ENCODE measurements around the gene NEU4. TPM values are rescaled to one million over a fixed set of nuclear protein-coding genes. Genes with fewer than 3 reads are reported as not detected.

NEU4 gene
- total RNA-seq, 1 experiment from 2014 or later = 0.70 TPM

DNA sequence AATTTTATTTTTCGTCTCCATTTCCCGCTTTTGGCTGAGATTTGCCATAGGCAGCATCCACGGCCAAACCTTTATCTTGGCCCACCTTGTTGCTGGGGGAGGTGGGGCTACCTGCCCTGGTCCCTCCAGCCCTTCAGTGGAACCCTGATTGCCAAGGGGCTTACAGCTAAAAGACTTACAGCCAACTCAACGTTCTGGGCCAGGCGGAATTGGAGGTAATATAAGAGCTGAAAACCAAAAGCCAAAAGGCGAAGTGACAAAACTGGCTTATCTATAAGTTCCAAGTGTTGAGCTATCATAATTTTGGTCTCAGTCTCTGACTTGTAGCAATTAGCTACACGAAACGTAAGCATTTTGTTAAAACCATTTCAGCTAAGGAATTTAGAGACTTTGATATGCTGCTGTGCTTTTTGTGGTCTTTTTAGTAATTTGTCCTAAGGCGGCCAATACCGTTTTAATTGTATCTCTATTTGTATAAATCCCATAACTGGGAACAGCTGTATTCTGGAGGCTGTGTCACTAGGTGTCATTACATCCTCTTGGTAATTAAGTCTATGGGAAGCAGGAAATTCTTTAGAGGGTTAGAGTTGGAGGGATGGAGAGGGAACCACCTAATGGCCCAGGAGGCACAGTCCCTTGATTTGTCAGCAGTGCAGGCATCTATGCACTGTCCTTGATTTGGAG lies 25.7 kb downstream of the NEU4 start:
- no peak overlapping the region for H3K4ac ChIP-seq (ENCODE audit: low read depth, low read length)
- no peak for TF ChIP-seq CTCF (conservative IDR thresholded peaks at IDR 0.05)
- H3K4me2 ChIP-seq (ENCODE audit: insufficient read depth, insufficient read length, low read length) = no peak overlapping the region
- no peak for DNase-seq
- no peak overlapping the region for H2AK5ac ChIP-seq (ENCODE audit: insufficient read length, low read length)
- H2BK15ac ChIP-seq (ENCODE audit: low read depth, low read length) = no peak overlapping the region
- H3K9me3 Mint-ChIP-seq = peaks cover 0 to 8% of the 10 kb centered on the region in 2 experiments; a peak in 4 of 5 replicates
- WGBS (ENCODE audit: extremely low coverage, insufficient read length, low lambda C conversion rate) = no CpG with 5 or more reads among the region's 10 CpGs
- H2BK5ac ChIP-seq (ENCODE audit: insufficient read length, low read length) = no peak overlapping the region
- no peaks in the 10 kb centered on the region for H3K4me1 ChIP-seq (ENCODE audit: insufficient read depth, low read length)
- H3K79me1 ChIP-seq (ENCODE audit: insufficient read depth, low read depth, low read length, poor library complexity, severe bottlenecking) = no peaks in the 10 kb centered on the region
- H3K9ac ChIP-seq (ENCODE audit: extremely low read depth, insufficient read length, low read length) = no peak overlapping the region
- no peak overlapping the region for H3K4me3 Mint-ChIP-seq
- no peak overlapping the region for H3K27ac Mint-ChIP-seq
- no peaks in the 10 kb centered on the region for H4K20me1 ChIP-seq (ENCODE audit: control insufficient read depth, insufficient read depth, insufficient read length)
- H3K23ac ChIP-seq (ENCODE audit: insufficient read length, low read depth, low read length) = no peak overlapping the region
- H3K27me3 Mint-ChIP-seq (ENCODE audit: low read depth) = peaks cover 12% of the 10 kb centered on the region
- no peak overlapping the region for H2BK20ac ChIP-seq (ENCODE audit: low read depth, low read length, poor library complexity, severe bottlenecking)
- no peak overlapping the region for H3K18ac ChIP-seq (ENCODE audit: insufficient read length, low read depth, low read length)
- no peak overlapping the region for H4K91ac ChIP-seq (ENCODE audit: insufficient read length, low read depth, low read length)
- H4K5ac ChIP-seq (ENCODE audit: insufficient read length, low read depth, low read length) = no peak overlapping the region
- no peak overlapping the region for H2AFZ ChIP-seq (ENCODE audit: low read length)
- no peak overlapping the region for H3K14ac ChIP-seq (ENCODE audit: insufficient read depth, low read length)
- no peaks in the 10 kb centered on the region for H3K9me3 ChIP-seq (ENCODE audit: control insufficient read depth, low read depth, low read length)
- H3K27me3 ChIP-seq (ENCODE audit: insufficient read depth, low read length) = no peaks in the 10 kb centered on the region
- H3T11ph ChIP-seq (ENCODE audit: low read length) = no peak overlapping the region
- no peak overlapping the region for H4K8ac ChIP-seq (replicated peaks; ENCODE audit: insufficient read length, low read depth, low read length)
- no peak overlapping the region for H2BK12ac ChIP-seq (ENCODE audit: insufficient read length, low read depth, low read length)
- H3K56ac ChIP-seq (ENCODE audit: insufficient read length, low read depth, low read length) = no peak overlapping the region
- no peaks in the 10 kb centered on the region; a peak in 1 of 7 replicates for H3K36me3 Mint-ChIP-seq (ENCODE audit: insufficient read depth in 1 of 3, low read depth in 3 of 3)
- H3K4me1 Mint-ChIP-seq = peaks cover 14 to 16% of the 10 kb centered on the region in 2 experiments
- H3K23me2 ChIP-seq (ENCODE audit: insufficient read length, low read depth, low read length, poor library complexity, severe bottlenecking) = no peaks in the 10 kb centered on the region
- H2BK120ac ChIP-seq (ENCODE audit: low read depth, low read length, poor library complexity, severe bottlenecking) = no peak overlapping the region
- no peak overlapping the region for H3K27ac ChIP-seq (ENCODE audit: insufficient read length, low read depth, low read length)
- H3K79me2 ChIP-seq (ENCODE audit: insufficient read depth, low read length) = no peaks in the 10 kb centered on the region
